Posterior vena cava (tissue), 2 donors: Measurements from ENCODE around the gene ID2. TPM values are rescaled to one million over a fixed set of nuclear protein-coding genes. Genes with fewer than 3 reads are reported as not detected.
"Not testable (repeated sequence)": the region's sequence is repeated elsewhere in the genome, so short reads cannot be mapped to it uniquely, and the experiment has no call there.

ENCODE experiments used
- DNase-seq: peaks from one replicate; pipeline ENCODE4 v3.0.0-alpha.2; 2020; ENCODE audit warnings: low spot score
- intact Hi-C, 2 donors: fragments of 100-400 bp; cut with DNase I; formaldehyde crosslinking; loops; one replicate each; pipeline versions ENCODE4 v1.14.1 to v1.14.2; 2022 to 2023
- total RNA-seq, 2 donors: library from RNA; stranded (reverse); fragmentation: NEBNext Ultra II Directional; extraction: Animal tissue kit (Norgen Biotek cat#: 25700); gene quantifications; one replicate each; pipeline ENCODE4 v1.2.1, GENCODE V29; 2021
- donor health status: DM: yes; HTN: yes; CAD: no.
- donor health status: DM: yes; HTN: yes; CAD: no.

ID2 gene
- total RNA-seq, 2 donors from 2014 or later = 82.2 to 135 TPM

- intact Hi-C loops = loop anchor here in 1 of 2 donors (10.0 kb wide), 1 partner anchor 1050 kb away; no protein-coding TSS in a partner anchor
- DNase-seq = no peak
Measured at GRCh38 chr2:8704906-8705305, 23.1 kb downstream of the ID2 start.

- no peak for DNase-seq
- intact Hi-C loops = loop anchor here in 1 of 2 donors (10.0 kb wide), 1 partner anchor 1055 kb away; no protein-coding TSS in a partner anchor
Measured at GRCh38 chr2:8709611-8710010, 27.8 kb downstream of the ID2 start.

- intact Hi-C loops = no loop called here
- no peak for DNase-seq
Measured at GRCh38 chr2:8710951-8711350, 29.1 kb downstream of the ID2 start.

- intact Hi-C loops = no loop called here
- DNase-seq = no peak
Measured at GRCh38 chr2:8714283-8714682, 32.4 kb downstream of the ID2 start.

GRCh38 chr2:8714971-8715370, 33.1 kb downstream of the ID2 start:
- no peak for DNase-seq
- intact Hi-C loops = no loop called here

GRCh38 chr2:8719528-8719927, 37.7 kb downstream of the ID2 start:
- no peak for DNase-seq
- intact Hi-C loops = no loop called here

GRCh38 chr2:8720741-8721140, 38.9 kb downstream of the ID2 start:
- DNase-seq = no peak
- intact Hi-C loops = no loop called here

GRCh38 chr2:8721410-8721809, 39.6 kb downstream of the ID2 start:
- no peak for DNase-seq
- intact Hi-C loops = no loop called here

- no peak for DNase-seq
- intact Hi-C loops = no loop called here
Measured at GRCh38 chr2:8722986-8723385, 41.1 kb downstream of the ID2 start.

- no peak for DNase-seq
- intact Hi-C loops = no loop called here
Measured at GRCh38 chr2:8725838-8726237, 44.0 kb downstream of the ID2 start.

GRCh38 chr2:8728305-8729015, 46.6 kb downstream of the ID2 start:
- intact Hi-C loops = no loop called here
- DNase-seq = no peak

- DNase-seq, intact Hi-C loops: not testable (repeated sequence)
Measured at GRCh38 chr2:8729101-8729500, 47.2 kb downstream of the ID2 start.

- no peak for DNase-seq
- intact Hi-C loops = no loop called here
Measured at GRCh38 chr2:8729939-8730338, 48.1 kb downstream of the ID2 start.

- no peak for DNase-seq
- intact Hi-C loops = no loop called here
Measured at GRCh38 chr2:8732601-8733000, 50.7 kb downstream of the ID2 start.

Other genes with a start within 250 kb of the ID2 start
- 10 to 100 TPM; 58.5 to 60.9 TPM for gene KIDINS220, start 155.6 kb downstream of the ID2 start, total RNA-seq